IgD-negative memory B cell (primary cell): ENCODE measurements around the gene ACER3. TPM values are rescaled to one million over a fixed set of nuclear protein-coding genes. Genes with fewer than 3 reads are reported as not detected.

Experiments used
- H3K27ac Mint-ChIP-seq, 3 donors: one replicate each; pipeline ENCODE4 v1.8.0; 2020 to 2022; ENCODE audit warnings: mild to moderate bottlenecking in 3 of 3, mixed read lengths in 3 of 3, moderate library complexity in 1 of 3
- H3K27me3 Mint-ChIP-seq: one replicate; pipeline ENCODE4 v1.8.0; 2021; ENCODE audit warnings: mixed read lengths
- H3K36me3 Mint-ChIP-seq: one replicate; pipeline ENCODE4 v1.8.0; 2020; ENCODE audit warnings: mild to moderate bottlenecking, mixed read lengths
- H3K4me1 Mint-ChIP-seq, 3 donors: one replicate each; pipeline ENCODE4 v1.8.0; 2020 to 2022; ENCODE audit warnings: mixed read lengths in 3 of 3, mild to moderate bottlenecking in 1 of 3
- H3K4me3 Mint-ChIP-seq, 4 donors: one replicate each; pipeline ENCODE4 v1.8.0; 2020 to 2022; ENCODE audit warnings: mild to moderate bottlenecking in 4 of 4, mixed read lengths in 4 of 4, moderate library complexity in 3 of 4
- H3K9me3 Mint-ChIP-seq, 3 donors: one replicate each; pipeline ENCODE4 v1.8.0; 2020 to 2021; ENCODE audit warnings: mixed read lengths in 3 of 3, mild to moderate bottlenecking in 1 of 3
- polyA plus RNA-seq: library from polyadenylated mRNA; unstranded; fragments of 300-500 nt; fragmentation: Illumina TruSeq; gene quantifications from one replicate; pipeline ENCODE4 v1.2.3, GENCODE V29; 2021

ACER3 gene
- polyA plus RNA-seq, 1 donor from 2014 or later: 4.4 TPM

DNA sequence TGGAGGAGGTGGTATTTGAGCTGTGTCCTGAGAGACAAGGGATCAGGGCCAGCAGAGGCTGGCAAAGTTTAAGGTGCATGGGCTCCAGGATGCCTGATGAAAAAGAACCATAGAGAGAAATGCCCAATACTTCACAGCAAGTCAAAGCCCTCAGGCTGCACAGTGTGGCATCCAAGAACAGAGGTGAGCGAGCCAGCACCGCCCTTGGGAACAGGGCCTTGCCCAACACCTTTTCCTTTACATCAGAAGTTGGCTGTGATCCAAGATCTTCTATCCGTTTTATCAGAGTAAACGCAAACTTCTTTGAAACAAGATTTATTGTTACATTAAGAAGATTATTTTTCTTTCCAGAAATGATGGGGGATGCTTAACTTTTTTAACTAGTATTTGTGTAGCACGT, 174.9 kb downstream of the ACER3 start:
- Mint-ChIP-seq H3K9me3 (no peaks in the 10 kb centered on the region), H3K27ac (no peak overlapping the region), H3K4me1 (peaks cover 8 to 12% (median 10%) of the 10 kb centered on the region in 3 donors), H3K36me3 (no peaks in the 10 kb centered on the region), H3K4me3 (no peak overlapping the region), H3K27me3 (peaks cover 12% of the 10 kb centered on the region)

DNA sequence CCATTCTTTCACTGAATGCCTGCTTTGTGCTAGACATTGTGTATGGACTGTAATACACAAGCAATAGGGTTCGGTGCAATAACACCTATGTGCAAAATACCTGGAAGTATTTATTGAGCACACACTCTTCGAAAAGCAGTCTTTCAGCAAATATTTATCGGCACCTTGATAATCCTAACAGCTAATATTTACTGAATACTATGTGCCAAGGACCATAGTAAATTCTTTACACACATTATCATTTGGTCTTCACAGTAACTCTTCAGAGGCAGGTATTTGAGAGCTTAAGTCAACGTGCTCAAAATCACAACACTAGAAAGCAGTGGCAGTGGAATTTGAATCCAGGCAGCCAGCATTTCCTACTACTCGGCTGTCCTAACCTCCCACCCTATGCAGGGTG, 175.7 kb downstream of the ACER3 start:
- peaks cover 8 to 14% (median 11%) of the 10 kb centered on the region in 3 donors for H3K4me1 Mint-ChIP-seq
- no peaks in the 10 kb centered on the region for H3K36me3 Mint-ChIP-seq
- H3K27ac Mint-ChIP-seq: no peak overlapping the region
- H3K4me3 Mint-ChIP-seq: no peak overlapping the region
- H3K27me3 Mint-ChIP-seq: peaks cover 12% of the 10 kb centered on the region
- H3K9me3 Mint-ChIP-seq: no peaks in the 10 kb centered on the region

DNA sequence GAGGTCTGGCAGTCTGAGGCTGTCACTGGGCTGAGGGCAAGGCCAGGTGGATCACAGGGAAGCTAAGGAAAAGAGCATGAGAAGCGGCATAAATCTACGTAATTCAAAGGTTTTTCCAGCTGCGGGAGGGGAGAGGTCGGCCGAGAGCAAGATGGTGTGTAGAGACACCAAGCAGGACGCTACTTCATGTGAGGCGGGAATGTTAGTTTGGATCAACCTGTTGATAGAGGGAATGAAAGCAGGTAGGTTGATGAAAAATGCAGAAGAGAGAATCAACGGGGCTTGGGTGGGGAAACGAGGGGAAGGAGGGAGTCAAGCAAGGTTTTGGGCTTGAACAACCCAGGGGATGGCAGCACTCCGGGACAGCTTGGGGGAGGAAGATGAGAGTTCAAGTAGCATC, 176.3 kb downstream of the ACER3 start:
- Mint-ChIP-seq H3K4me3 (peak overlapping the region in 1 of 4 donors; percentile 76), H3K27me3 (peaks cover 15% of the 10 kb centered on the region), H3K36me3 (no peaks in the 10 kb centered on the region), H3K27ac (no peak overlapping the region), H3K9me3 (no peaks in the 10 kb centered on the region), H3K4me1 (peaks cover 8 to 14% (median 11%) of the 10 kb centered on the region in 3 donors)

DNA sequence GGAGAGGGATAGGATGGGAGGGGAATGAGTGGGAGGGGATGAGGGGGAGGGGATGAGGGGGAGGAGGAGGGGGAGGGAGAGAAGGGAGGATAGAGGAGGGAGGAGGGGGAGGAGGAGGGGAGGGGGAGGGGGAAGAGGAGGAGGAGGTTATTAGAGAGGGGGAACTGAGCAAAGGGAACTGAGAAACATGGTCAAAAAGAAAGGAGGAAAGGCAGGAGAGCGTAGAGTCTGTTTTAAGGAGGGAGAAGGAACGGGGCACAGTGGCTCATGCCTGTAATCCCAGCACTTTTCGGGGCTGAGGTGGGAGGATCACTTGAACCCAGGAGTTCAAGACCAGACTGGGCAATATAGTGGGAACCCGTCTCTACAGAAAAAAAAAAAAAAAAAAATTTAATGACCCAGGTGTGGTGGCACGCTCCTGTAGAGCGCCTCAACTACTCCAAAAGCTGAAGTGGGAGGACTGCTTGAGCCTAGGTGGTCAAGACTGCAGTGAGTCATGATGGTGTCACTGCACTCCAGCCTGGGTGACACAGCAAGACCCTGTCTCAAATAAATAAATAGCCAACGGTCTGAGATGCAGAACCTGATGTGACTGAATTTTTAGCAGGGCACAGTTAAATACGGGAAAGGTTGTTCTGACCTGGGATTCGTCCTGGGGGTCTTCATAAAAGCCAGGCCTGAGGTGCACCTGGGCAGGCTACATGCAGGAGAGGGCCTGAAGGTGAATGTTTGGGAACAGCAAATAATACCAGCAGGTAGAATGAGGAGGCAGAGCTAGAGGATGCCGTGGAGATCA, 177.5 kb downstream of the ACER3 start:
- Mint-ChIP-seq H3K4me3 (peak overlapping the region; percentile 9 to 89 (median 77)), H3K9me3 (no peaks in the 10 kb centered on the region), H3K4me1 (peaks cover 8 to 14% (median 11%) of the 10 kb centered on the region in 3 donors), H3K27me3 (peaks cover 20% of the 10 kb centered on the region), H3K27ac (peak overlapping the region in 2 of 3 donors; percentile 63 to 68), H3K36me3 (no peaks in the 10 kb centered on the region)

DNA sequence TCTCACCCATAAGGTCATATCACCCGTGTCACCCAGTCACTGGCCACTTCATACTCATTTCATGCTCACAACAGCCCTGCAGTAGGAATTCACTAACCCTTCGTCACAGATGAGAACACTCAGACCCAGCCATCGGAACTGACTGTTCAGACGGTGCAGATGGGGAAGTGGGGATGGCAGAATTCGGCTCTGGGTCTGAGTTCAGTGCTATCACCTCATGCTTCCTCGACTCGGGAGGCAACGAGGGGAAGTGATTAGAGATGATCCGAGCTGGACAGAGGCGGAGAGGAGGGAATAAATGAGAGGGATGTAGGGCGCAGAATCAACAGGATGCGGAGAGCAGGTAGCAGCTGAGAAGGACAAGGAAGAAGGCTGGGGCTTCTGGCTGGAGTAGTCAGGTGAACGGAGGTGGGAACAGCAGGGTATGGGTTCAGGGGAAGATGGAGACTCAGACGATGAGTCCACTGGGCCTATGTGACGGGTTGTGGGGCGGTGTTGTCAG, 178.2 kb downstream of the ACER3 start:
- Mint-ChIP-seq H3K27ac (peak overlapping the region in 2 of 3 donors; percentile 46 to 68), H3K9me3 (no peaks in the 10 kb centered on the region), H3K36me3 (no peaks in the 10 kb centered on the region), H3K27me3 (peaks cover 23% of the 10 kb centered on the region), H3K4me1 (peaks cover 8 to 14% (median 11%) of the 10 kb centered on the region in 3 donors), H3K4me3 (peak overlapping the region; percentile 9 to 89 (median 77))

DNA sequence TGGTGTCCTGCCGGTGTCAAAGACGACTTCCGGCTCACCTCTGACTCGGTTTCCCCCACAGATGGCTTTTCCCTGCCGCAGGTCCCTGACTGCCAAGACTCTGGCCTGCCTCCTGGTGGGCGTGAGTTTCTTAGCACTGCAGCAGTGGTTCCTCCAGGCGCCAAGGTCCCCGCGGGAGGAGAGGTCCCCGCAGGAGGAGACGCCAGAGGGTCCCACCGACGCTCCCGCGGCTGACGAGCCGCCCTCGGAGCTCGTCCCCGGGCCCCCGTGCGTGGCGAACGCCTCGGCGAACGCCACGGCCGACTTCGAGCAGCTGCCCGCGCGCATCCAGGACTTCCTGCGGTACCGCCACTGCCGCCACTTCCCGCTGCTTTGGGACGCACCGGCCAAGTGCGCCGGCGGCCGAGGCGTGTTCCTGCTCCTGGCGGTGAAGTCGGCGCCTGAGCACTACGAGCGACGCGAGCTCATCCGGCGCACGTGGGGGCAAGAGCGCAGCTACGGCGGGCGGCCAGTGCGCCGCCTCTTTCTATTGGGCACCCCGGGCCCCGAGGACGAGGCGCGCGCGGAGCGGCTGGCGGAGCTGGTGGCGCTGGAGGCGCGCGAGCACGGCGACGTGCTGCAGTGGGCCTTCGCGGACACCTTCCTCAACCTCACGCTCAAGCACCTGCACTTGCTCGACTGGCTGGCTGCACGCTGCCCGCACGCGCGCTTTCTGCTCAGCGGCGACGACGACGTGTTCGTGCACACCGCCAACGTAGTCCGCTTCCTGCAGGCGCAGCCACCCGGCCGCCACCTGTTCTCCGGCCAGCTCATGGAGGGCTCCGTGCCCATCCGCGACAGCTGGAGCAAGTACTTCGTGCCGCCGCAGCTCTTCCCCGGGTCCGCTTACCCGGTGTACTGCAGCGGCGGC, 179.0 kb downstream of the ACER3 start:
- H3K27ac Mint-ChIP-seq: no peak overlapping the region
- peaks cover 8 to 14% (median 11%) of the 10 kb centered on the region in 3 donors for H3K4me1 Mint-ChIP-seq
- no peaks in the 10 kb centered on the region for H3K36me3 Mint-ChIP-seq
- H3K9me3 Mint-ChIP-seq: no peaks in the 10 kb centered on the region
- H3K27me3 Mint-ChIP-seq: peaks cover 27% of the 10 kb centered on the region
- peak overlapping the region; percentile 9 to 89 (median 56) for H3K4me3 Mint-ChIP-seq

DNA sequence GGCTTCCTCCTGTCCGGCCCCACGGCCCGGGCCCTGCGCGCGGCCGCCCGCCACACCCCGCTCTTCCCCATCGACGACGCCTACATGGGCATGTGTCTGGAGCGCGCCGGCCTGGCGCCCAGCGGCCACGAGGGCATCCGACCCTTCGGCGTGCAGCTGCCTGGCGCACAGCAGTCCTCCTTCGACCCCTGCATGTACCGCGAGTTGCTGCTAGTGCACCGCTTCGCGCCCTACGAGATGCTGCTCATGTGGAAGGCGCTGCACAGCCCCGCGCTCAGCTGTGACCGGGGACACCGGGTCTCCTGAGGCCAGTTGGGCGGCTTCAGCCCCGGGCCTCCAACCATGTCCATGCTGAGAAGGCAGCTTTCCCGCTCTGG, 179.7 kb downstream of the ACER3 start:
- no peak overlapping the region for H3K4me3 Mint-ChIP-seq
- H3K27me3 Mint-ChIP-seq: peaks cover 33% of the 10 kb centered on the region

DNA sequence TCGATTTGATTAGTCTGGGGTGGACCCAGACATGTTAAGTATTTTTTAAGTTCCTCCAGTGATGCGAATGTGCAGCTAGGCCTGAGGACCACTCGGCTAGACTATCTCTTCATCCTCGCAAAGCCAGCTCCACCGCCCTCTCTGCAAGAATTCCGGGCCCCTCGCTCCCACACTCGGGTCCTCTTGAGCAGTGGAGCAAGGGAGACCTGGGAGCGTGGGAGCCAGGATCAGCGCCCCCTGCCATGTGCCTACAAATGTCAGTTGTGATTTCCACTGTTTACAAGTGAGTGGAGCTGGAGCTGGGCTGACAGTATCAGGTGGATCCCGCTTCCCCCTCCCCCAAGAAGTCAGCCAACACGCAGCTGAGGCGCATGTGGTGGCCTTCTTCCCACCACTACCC, 180.2 kb downstream of the ACER3 start:
- H3K36me3 Mint-ChIP-seq: no peaks in the 10 kb centered on the region
- peaks cover 8 to 17% (median 11%) of the 10 kb centered on the region in 3 donors for H3K4me1 Mint-ChIP-seq
- peaks cover 35% of the 10 kb centered on the region for H3K27me3 Mint-ChIP-seq
- peak overlapping the region in 2 of 4 donors; percentile 52 to 60 for H3K4me3 Mint-ChIP-seq
- peaks cover 0 to 3% (median 0%) of the 10 kb centered on the region in 3 donors for H3K9me3 Mint-ChIP-seq
- H3K27ac Mint-ChIP-seq: no peak overlapping the region

More for the DNA sequence above, 179.7 kb downstream of the ACER3 start:
- peaks cover 0 to 2% (median 0%) of the 10 kb centered on the region in 3 donors for H3K9me3 Mint-ChIP-seq
- no peaks in the 10 kb centered on the region for H3K36me3 Mint-ChIP-seq
- H3K4me1 Mint-ChIP-seq: peaks cover 8 to 14% (median 11%) of the 10 kb centered on the region in 3 donors
- no peak overlapping the region for H3K27ac Mint-ChIP-seq

DNA sequence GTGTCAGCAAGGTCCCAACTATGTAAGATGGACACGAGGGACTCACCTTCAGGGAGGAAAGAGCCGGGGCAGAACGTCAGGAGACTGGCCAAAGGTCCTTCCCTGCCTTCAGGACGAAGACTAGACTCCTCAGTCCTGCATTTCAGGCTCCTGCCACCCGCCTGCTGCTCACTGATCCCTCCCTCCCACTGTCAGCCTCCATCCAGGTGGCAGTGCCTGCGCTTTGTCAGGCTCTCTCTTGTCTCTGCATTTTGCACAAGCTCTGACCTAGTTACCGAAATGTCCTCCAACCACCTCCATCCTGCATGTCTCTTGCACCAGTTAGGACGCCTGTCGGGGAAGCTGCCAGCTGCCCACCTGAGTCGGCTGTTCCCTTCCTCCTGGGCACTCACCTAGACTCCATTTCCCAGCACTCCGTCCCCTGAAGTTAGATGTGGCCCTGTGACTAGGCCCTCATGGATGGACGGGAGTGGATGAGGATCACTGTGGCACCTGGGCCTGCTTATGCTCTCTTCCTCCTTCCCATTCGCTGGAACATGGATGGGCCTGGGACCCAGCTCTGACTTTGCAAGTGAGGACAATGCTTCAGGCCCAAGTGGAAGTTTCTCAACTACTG, 181.5 kb downstream of the ACER3 start:
- H3K4me1 Mint-ChIP-seq: peaks cover 13 to 23% (median 17%) of the 10 kb centered on the region in 3 donors
- no peaks in the 10 kb centered on the region for H3K36me3 Mint-ChIP-seq
- peak overlapping the region in 1 of 3 donors; percentile 65 for H3K27ac Mint-ChIP-seq
- H3K27me3 Mint-ChIP-seq: peaks cover 38% of the 10 kb centered on the region
- H3K9me3 Mint-ChIP-seq: peaks cover 0 to 3% (median 0%) of the 10 kb centered on the region in 3 donors
- peak overlapping the region in 1 of 4 donors; percentile 45 for H3K4me3 Mint-ChIP-seq

DNA sequence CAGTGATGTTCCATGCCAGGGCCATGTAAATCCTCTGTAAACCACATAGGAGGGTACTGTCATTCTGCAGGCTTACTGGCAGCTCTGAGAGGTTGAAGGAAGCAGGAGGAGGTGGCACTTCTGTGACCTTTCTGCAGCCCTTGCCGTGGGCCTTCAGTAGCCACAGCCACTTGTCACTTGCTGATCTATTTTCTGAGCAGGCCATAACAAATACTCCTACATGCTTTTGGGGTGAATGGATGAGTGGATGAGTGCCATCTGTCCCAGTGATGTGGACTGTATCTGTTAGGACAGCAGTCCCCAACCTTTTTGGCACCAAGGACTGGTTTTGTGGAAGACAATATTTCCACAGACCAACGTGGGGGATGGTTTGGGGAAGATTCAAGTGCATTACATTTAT, 183.6 kb downstream of the ACER3 start:
- Mint-ChIP-seq H3K27me3 (peaks cover 29% of the 10 kb centered on the region), H3K4me1 (peaks cover 6 to 11% (median 7%) of the 10 kb centered on the region in 3 donors), H3K36me3 (no peaks in the 10 kb centered on the region), H3K27ac (no peak overlapping the region), H3K4me3 (no peak overlapping the region), H3K9me3 (peaks cover 0 to 3% (median 0%) of the 10 kb centered on the region in 3 donors)

DNA sequence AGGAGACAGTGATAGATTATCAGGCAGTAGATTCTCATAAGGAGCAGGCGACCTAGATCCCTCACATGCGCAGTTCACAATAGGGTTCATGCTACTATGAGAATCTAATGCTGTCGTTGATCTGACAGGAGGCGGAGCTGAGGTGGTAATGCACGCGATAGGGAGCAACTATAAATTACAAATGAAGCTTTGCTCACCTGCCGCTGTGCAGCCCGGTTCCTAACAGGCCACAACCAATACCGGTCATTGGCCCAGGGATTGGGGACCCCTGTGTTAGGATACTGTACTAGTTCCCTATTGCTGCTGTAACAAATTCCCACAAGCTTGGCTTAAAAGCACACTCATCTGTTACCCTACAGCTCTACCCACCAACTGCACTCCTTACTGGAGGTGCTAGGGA, 184.2 kb downstream of the ACER3 start:
- Mint-ChIP-seq H3K27me3 (peaks cover 28% of the 10 kb centered on the region), H3K9me3 (peaks cover 0 to 3% (median 0%) of the 10 kb centered on the region in 3 donors), H3K36me3 (no peaks in the 10 kb centered on the region), H3K27ac (no peak overlapping the region), H3K4me1 (peaks cover 6 to 11% (median 7%) of the 10 kb centered on the region in 3 donors), H3K4me3 (no peak overlapping the region)

DNA sequence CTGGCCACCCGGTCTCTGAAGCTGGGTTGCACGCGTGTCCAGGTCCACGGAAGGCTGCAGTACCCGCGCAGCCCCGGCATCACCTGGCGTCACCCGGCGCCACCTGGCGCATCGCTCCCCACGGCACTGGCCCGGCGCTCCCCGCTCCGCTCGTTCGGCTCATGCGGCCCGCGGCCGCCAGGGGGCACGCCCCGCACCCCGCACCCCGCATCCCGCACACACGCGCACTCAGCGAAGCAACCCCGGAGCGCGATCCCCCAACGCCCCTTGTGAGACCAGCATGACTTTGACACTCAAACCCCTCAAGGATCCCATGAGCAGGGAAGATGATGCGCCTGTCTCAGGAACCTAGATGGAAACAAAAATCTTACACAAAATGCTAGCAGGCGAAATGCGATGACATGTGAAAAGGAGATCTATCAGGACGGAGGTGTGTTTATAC, 185.4 kb downstream of the ACER3 start:
- Mint-ChIP-seq H3K4me1 (peaks cover 6 to 9% (median 7%) of the 10 kb centered on the region in 3 donors), H3K4me3 (peak overlapping the region in 1 of 4 donors; percentile 55), H3K9me3 (peaks cover 0 to 3% (median 0%) of the 10 kb centered on the region in 3 donors), H3K27ac (no peak overlapping the region), H3K36me3 (no peaks in the 10 kb centered on the region), H3K27me3 (peaks cover 26% of the 10 kb centered on the region)

DNA sequence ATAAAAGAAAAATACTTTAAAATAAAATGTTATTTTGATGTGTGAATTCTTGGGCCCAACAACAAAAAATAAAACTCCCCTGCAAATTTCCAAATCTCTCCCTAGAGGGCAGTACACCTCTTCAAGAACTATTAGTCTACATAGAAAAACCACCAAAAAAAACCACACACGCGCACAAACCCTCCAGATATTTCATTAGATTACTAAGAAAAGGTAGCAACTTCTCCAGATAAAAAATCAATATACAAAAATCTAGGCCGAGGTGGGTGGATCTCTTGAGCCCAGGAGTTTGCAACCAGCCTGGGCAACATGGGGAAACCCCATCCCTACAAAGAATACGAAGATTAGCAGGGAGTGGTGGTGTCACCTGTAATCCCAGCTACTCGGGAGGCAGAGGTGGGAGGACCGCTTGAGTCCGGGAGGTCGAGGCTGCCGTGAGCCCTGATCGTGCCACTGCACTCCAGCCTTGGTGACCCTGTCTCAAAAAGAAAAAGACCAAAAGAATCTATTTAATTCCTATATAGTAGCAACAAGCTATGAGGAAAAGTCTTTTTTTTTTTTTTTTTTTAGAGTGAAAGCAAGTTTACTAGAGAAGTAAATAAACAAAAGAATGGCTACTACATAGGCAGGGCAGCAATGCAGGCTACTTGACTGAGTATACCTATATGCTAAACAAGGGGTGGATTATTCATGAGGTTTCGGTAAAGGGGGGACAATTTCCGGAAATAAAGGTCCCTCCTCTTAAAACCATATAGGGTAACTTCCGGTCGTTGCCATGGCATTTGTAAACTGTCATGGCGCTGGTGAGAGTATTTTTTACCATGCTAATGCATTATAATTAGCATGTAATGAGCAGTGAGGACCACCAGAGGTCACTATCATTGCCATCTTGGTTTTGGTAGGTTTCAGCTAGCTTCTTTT, 186.5 kb downstream of the ACER3 start:
- Mint-ChIP-seq H3K27ac (peak overlapping the region; percentile 21 to 53 (median 34)), H3K9me3 (peaks cover 0 to 3% (median 0%) of the 10 kb centered on the region in 3 donors), H3K4me1 (peaks cover 6 to 9% (median 6%) of the 10 kb centered on the region in 3 donors), H3K36me3 (no peaks in the 10 kb centered on the region), H3K4me3 (peak overlapping the region; percentile 63 to 77 (median 67)), H3K27me3 (peaks cover 23% of the 10 kb centered on the region)
